GM19438 (cell line): Measurements from ENCODE around the gene SEPTIN2.
"Not testable (repeated sequence)": the region's sequence is repeated elsewhere in the genome, so short reads cannot be mapped to it uniquely, and the experiment has no call there.

ENCODE experiments used
- ATAC-seq: cut with Tn5 transposase; IDR thresholded peaks from one replicate; pipeline ENCODE4 v1.9.1; 2021; ENCODE audit warnings: low read depth; ENCODE audit not compliant: unreplicated experiment

The SEPTIN2 gene

GRCh38 chr2:241378816-241379215 lies 63.1 kb downstream of the SEPTIN2 start:
- ATAC-seq, result no peak

DNA sequence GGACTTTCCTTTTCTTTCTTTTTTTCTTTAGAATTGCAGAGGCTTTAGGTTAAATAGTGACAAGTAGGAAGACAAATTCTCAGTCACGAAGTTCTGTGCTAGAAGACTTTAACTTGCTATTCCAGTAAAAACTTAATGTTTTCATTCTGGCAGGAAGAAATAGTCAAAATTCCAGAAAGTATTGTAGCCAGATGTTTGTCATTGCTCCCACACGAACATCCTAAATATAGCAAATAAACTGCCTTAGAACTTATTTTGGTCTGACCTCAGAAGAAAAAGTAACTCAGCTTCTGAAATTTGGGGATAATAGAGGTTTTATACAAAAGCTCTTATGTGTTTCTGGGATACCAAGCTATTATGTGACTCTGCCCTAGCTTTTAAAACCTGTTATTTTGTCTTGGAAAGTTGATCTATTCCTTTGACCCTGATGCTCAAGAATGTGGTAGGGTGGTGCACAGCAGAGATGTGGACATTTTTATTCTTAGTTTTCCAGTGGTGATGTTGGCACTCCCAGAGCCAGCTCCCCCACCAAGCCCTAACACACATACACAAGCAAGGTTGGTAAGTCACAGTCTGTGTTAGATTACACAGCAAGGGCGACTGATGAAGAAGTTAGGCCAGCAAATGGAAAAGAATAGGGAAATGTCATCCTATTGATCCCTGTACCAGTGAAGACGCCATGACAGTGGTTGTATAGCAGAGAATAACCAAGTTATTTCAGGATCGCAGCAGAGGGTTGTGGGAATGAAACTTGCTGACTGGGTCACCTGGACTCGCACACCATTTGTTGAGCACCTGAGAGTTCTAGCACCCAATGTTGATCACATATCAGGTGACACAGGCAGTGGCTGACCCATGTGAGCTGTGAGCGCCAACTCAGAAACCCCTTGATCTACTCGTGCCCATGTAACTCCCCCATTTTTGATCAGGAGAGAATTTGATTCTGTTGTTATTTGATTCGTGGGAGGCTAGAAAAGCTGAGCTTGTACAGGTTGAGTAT lies 64.1 kb downstream of the SEPTIN2 start:
- no peak for ATAC-seq

DNA sequence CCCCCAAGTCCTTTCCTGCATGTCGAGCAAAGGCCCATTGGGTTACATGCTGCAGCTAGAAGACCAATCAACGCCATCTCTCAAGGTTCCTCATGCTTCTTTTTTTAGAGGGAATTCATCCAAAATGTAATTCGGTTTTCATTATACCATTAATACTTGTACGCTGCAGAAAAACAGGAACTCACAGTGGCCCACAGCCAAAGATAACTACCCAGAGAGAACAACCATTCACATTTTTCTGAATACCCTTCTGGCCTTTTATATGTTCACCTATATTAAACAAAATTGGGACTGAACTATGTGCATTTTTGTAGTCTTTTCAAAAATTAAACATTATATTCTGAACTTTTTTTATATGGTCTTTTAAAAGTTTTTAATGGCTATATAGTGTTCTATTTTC lies 66.1 kb downstream of the SEPTIN2 start:
- ATAC-seq, result no peak

- ATAC-seq, result not testable (repeated sequence)
Observed at GRCh38 chr2:241385450-241385849, 69.7 kb downstream of the SEPTIN2 start.

DNA sequence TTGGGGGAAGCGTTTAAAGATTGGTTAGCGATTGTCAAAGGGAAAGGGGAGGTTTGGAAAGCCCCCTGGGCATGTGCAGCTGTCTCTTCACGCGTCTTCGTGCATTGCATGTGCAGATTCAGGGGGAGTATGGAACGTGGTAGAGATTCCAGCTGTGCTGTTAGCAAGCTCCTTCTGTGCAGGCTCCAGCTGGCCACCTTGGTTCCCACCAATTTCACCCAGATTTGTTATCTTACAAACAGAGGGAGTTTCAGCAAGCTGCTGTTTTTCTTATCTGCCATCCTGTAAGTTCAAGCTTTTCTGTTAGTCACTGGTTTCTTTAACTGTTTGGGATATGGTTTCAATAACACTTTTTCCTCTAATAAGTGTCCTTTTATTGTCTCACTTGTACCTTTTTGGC lies 70.8 kb downstream of the SEPTIN2 start:
- ATAC-seq, result no peak

GRCh38 chr2:241389697-241390096 lies 74.0 kb downstream of the SEPTIN2 start:
- ATAC-seq, result no peak

DNA sequence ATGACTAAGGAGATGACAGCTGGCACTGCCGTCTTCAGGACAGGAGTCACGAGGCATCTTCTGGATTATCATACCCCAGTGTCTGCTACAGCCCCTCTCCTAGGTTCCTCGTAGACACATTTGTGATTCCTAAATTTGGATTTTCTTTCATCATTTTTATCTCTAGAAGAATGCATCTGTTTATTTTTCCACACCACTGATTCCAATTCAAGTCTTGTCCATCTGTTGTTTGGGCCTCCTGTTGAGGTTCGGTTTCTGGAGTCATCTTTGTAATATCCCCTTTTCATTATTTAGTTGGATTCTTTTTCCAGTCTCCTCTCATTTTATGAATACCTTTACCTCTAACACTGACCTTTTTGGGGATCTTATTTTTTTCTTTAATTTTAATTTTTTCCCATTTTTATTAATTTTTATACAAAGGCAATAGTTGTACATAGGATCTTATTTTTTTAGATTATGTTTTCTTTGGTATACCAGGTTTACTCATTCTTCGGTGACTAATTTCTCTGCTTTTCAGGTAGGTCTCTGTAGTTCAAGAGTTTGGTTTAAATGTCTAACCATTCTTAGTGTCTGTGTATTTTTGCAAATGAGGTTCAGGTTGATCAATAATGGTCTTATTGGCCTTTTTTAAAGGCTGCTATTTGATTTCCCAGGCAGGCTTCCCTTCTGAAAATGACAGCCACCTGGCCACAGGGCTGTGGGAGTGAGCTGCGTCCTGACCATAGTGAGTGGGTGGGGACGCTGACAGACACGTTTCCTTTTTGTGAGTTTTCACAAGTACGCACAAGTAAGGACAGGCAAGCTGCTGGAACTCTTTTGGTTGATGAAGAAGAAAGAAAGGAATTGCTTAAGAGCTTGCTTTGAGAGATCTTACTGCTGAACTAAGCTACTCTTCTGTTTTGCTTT lies 74.8 kb downstream of the SEPTIN2 start:
- no peak for ATAC-seq

DNA sequence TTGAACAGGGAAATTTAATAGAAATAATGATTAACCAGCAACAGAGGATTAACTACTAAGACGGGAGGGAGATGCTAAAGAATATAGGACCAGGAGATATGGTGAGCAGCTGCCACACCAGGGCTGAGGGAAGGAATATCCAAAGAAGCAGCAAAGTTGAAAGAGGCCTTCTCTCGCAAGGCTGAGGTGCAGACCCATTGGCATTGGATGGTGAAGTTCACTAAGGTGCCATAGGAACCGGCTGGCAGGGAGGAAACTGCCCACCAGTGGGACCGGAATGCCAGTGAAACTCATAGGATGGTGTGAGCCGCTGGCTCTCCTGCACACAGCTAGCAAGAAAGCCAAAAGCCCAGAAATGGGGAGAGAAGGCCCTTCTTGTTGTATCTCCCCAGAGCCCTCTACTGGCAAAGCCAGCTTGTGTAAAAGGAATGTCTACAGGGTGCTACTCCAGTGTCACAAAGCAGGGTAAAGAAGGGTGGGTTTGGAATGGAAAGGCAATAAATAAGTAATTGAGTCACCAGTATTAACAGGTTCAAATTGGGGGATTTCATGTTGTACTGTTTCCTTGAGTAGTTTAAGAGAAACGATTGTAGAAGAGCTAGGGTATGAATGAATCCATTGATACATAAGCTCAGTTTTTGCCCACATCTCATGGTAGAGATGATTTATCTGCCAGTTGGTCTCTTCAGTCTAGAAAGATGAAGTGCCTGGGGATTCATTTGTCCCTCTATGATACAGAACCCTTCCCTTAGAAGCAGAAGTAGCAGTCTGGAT lies 76.4 kb downstream of the SEPTIN2 start:
- no peak for ATAC-seq

- ATAC-seq, result not testable (repeated sequence)
Observed at GRCh38 chr2:241392753-241393152, 77.0 kb downstream of the SEPTIN2 start.

GRCh38 chr2:241393524-241394196 lies 77.9 kb downstream of the SEPTIN2 start:
- no peak for ATAC-seq

- not testable (repeated sequence) for ATAC-seq
Observed at GRCh38 chr2:241396809-241397208, 81.1 kb downstream of the SEPTIN2 start.

GRCh38 chr2:241399941-241400922 lies 84.5 kb downstream of the SEPTIN2 start:
- no peak for ATAC-seq
